GM19397 (cell line): ENCODE data around the gene NAV2.

Experiments
- ATAC-seq: cut with Tn5 transposase; IDR thresholded peaks from one replicate; pipeline ENCODE4 v1.9.1; 2021; ENCODE audit warnings: mild to moderate bottlenecking, moderate library complexity; ENCODE audit not compliant: unreplicated experiment

Gene NAV2

GRCh38 chr11:19963697-19964387, 251.2 kb downstream of the NAV2 start:
- no peak for ATAC-seq

GRCh38 chr11:19966441-19966840, 253.8 kb downstream of the NAV2 start:
- ATAC-seq: no peak

GRCh38 chr11:19966927-19967326, 254.3 kb downstream of the NAV2 start:
- ATAC-seq: no peak

GRCh38 chr11:19967787-19968186, 255.2 kb downstream of the NAV2 start:
- no peak for ATAC-seq

GRCh38 chr11:19968860-19969259, 256.2 kb downstream of the NAV2 start:
- ATAC-seq: no peak

- ATAC-seq: no peak
Observed at GRCh38 chr11:19970944-19971343, 258.3 kb downstream of the NAV2 start.

GRCh38 chr11:19972091-19972490, 259.5 kb downstream of the NAV2 start:
- no peak for ATAC-seq

- ATAC-seq: no peak
Observed at GRCh38 chr11:19972651-19973050, 260.0 kb downstream of the NAV2 start.

- no peak for ATAC-seq
Observed at GRCh38 chr11:19973136-19973635, 260.5 kb downstream of the NAV2 start.

- no peak for ATAC-seq
Observed at GRCh38 chr11:19974886-19975285, 262.2 kb downstream of the NAV2 start.

- ATAC-seq: no peak
Observed at GRCh38 chr11:19975414-19975990, 262.9 kb downstream of the NAV2 start.

GRCh38 chr11:19976281-19976941, 263.8 kb downstream of the NAV2 start:
- no peak for ATAC-seq

GRCh38 chr11:19977941-19978340, 265.3 kb downstream of the NAV2 start:
- no peak for ATAC-seq

GRCh38 chr11:19978668-19979518, 266.3 kb downstream of the NAV2 start:
- ATAC-seq: peak; percentile 56

GRCh38 chr11:19979519-19979845, 266.8 kb downstream of the NAV2 start:
- peak; percentile 73 for ATAC-seq

GRCh38 chr11:19980388-19980787, 267.8 kb downstream of the NAV2 start:
- ATAC-seq: no peak

GRCh38 chr11:19980957-19981669, 268.5 kb downstream of the NAV2 start:
- ATAC-seq: no peak

- no peak for ATAC-seq
Observed at GRCh38 chr11:19982774-19983495, 270.3 kb downstream of the NAV2 start.

GRCh38 chr11:19984048-19984742, 271.6 kb downstream of the NAV2 start:
- no peak for ATAC-seq
